Adrenal gland (tissue), 12 donors: ENCODE data around the gene TSPAN4. TPM values are rescaled to one million over a fixed set of nuclear protein-coding genes. Genes with fewer than 3 reads are reported as not detected.

ENCODE experiments used
- DNase-seq, 7 donors: peaks; one replicate each; pipeline ENCODE4 v3.0.0-alpha.2; 2019 to 2020
- H3K27ac ChIP-seq, 5 donors: fragments of 200-600 bp; sonication (generic) in 4 of 5; 1 replicate in 3 of 5; 2 replicates in 2 of 5; pipeline versions ENCODE4 v1.5.1 to v1.8.0; 2016 to 2020; ENCODE audit warnings: mild to moderate bottlenecking in 1 of 5
- H3K27me3 ChIP-seq: fragments of 200-600 bp; 2 replicates; pipeline ENCODE4 v1.8.0; 2021
- H3K36me3 ChIP-seq, 2 donors: fragments of 200-600 bp; replicated peaks in 1 of 2; 1 replicate in 1 of 2; 2 replicates in 1 of 2; pipeline versions ENCODE4 v1.5.1 to v1.8.0; 2018 to 2022
- H3K4me1 ChIP-seq, 2 donors: fragments of 200-600 bp; replicated peaks in 1 of 2; 1 replicate in 1 of 2; 2 replicates in 1 of 2; pipeline versions ENCODE4 v1.5.1 to v1.8.0; 2018 to 2021
- H3K4me3 ChIP-seq, 4 donors: fragments of 200-600 bp; sonication (generic) in 3 of 4; one replicate each; pipeline ENCODE4 v1.5.1; 2016 to 2018
- H3K9me3 ChIP-seq, 3 donors: fragments of 200-600 bp; sonication (generic) in 1 of 3; replicated peaks in 1 of 3; 1 replicate in 2 of 3; 2 replicates in 1 of 3; pipeline versions ENCODE4 v1.5.1 to v1.8.0; 2016 to 2021
- CTCF ChIP-seq, 6 experiments: fragments of 450-650 bp in 4 of 6; fragments of 200-600 bp in 2 of 6; sonication (generic) in 1 of 6; IDR thresholded peaks; 1 replicate in 5 of 6; 2 replicates in 1 of 6; pipeline versions ENCODE4 v1.5.1 to v1.8.0; 2016 to 2021; ENCODE audit warnings: antibody characterized with exemption in 6 of 6, mild to moderate bottlenecking in 2 of 6, moderate library complexity in 1 of 6
- POLR2A ChIP-seq, 2 donors: fragments of 450-650 bp; IDR thresholded peaks; one replicate each; pipeline ENCODE4 v1.6.1; 2017; ENCODE audit warnings: antibody characterized with exemption in 2 of 2, mild to moderate bottlenecking in 2 of 2, moderate library complexity in 1 of 2
- WGBS, 4 donors: extraction: QIAGEN DNeasy Blood & Tissue Kit in 2 of 4; methylation state at CpG; one replicate each; pipeline versions ENCODE4 v1.1.5 to v1.1.7; 2013 to 2017; 5-methylcytosine and 5-hydroxymethylcytosine counted together
- intact Hi-C, 2 donors: fragments of 100-400 bp; cut with DNase I; formaldehyde crosslinking; loops; one replicate each; pipeline versions ENCODE4 v1.14.1 to v1.15.0; 2022 to 2023
- polyA plus RNA-seq, 3 donors: library from polyadenylated mRNA; stranded (reverse); fragments of 200-250 nt in 2 of 3; fragments of 350-450 nt in 1 of 3; fragmentation: Illumina TruSeq in 1 of 3; extraction: RNeasy Lipid Tissue Mini Kit (QIAGEN cat#74804) in 1 of 3; gene quantifications; one replicate each; pipeline ENCODE4 v1.2.3, GENCODE V29; 2013 to 2014
- total RNA-seq, 9 donors: library from RNA; depleted of rRNA in 4 of 9; stranded (reverse); fragments of >200 nt in 4 of 9; fragments of 120-200 nt in 1 of 9; fragmentation: NEBNext Ultra II Directional in 1 of 9; extraction: Animal tissue kit (Norgen Biotek cat#: 25700) in 1 of 9; gene quantifications; one replicate each; pipeline versions ENCODE4 v1.1.0 to v1.2.4, GENCODE V29; 2013 to 2023
- donor health status: healthy with polysubstance abuse.
- donor health status: Bipolar disorder and iron deficiency.
- donor health status: DM: yes; HTN: yes; CAD: no.
- donor health status: DM: no; HTN: no; CAD: no.
- donor health status: DM: no; HTN: no; CAD: no.
- donor health status: DM: yes; HTN: yes; CAD: no.

The TSPAN4 gene
- total and polyA plus RNA-seq, 12 donors: 5.2 to 207 (median 53.5) TPM

DNA sequence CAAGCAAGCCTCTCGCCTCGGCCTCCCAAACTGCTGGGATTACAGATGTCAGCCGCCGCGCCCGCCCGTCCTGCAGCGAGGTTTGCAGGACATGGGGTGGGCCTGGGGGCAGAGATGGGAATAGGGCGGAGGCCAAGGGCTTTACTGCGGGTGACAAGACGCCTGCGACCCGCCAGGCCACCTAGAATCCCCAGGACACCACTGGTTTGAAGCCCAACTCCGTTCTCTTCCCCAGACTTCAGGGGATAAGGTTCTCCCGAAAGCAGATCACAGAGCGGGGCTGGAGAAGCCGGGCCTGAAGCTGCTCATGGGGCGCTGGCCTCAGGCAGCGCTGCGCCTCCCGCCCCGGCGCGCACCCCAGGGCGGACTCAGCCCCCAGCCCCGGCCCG lies 677 bp upstream of the TSPAN4 start:
- TF ChIP-seq CTCF (IDR thresholded peaks at IDR 0.05) (no peak), POLR2A (IDR thresholded peaks at IDR 0.05) (no peak)
- peak overlapping the region; percentile 62 to 97 (median 94) for H3K27ac ChIP-seq
- H3K4me1 ChIP-seq: peaks cover 31 to 40% of the 10 kb centered on the region in 2 donors
- peak overlapping the region; percentile 79 to 97 (median 91) for H3K4me3 ChIP-seq
- intact Hi-C loops: no loop called here
- H3K36me3 ChIP-seq: peaks cover 0 to 35% of the 10 kb centered on the region in 2 donors
- no peaks in the 10 kb centered on the region for H3K9me3 ChIP-seq
- H3K27me3 ChIP-seq: no peaks in the 10 kb centered on the region
- peak in 1 of 7 donors; percentile 59 for DNase-seq
- WGBS, 4 donors: 0 to 1% (median 0%) methylated on average over 13 to 27 of the region's 27 CpGs

DNA sequence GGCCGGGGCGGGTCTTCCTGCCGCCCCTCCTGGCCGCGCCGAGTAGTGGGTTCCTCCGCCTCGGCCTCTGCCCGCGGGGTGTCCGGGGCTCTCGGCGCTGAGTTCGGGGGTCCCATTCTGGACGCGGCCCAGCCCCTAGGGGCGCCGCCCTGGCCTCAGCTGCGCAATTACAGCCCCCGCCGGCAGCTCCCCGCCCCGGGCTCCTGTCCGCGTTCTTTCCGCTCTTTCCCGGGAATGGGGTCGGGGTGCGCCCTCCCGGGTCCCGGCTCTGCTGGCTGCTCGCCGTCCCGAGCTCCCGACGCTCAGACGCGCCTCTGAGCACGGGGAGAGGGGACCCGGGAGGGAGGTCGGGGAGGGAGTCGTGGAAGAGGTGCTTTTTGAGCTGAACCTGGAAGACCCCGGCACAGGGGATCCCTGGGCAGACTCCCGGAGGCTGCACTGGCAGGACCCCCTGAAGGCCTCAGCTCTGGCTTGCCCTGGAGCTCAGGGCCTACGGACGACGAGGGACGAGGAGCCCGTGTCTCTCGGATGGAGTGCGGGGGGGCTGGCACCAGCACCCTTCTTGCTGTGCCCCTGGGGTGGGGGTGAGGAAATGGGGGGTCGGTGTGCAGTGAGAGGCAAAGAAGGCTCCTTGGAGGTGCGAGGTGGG lies 558 bp downstream of the TSPAN4 start:
- peaks cover 31 to 41% of the 10 kb centered on the region in 2 donors for H3K4me1 ChIP-seq
- H3K4me3 ChIP-seq: peak overlapping the region; percentile 31 to 97 (median 65)
- DNase-seq: peak in 1 of 7 donors; percentile 58
- intact Hi-C loops: no loop called here
- peak overlapping the region; percentile 44 to 97 (median 94) for H3K27ac ChIP-seq
- TF ChIP-seq CTCF (IDR thresholded peaks at IDR 0.05): no peak
- no peak for TF ChIP-seq POLR2A (IDR thresholded peaks at IDR 0.05)
- H3K27me3 ChIP-seq: no peaks in the 10 kb centered on the region
- H3K9me3 ChIP-seq: no peaks in the 10 kb centered on the region
- WGBS, 4 donors: 0 to 6% (median 3%) methylated on average over 2 to 53 of the region's 53 CpGs; no CpG with 5 or more reads in 1 of the 4 donors
- H3K36me3 ChIP-seq: peaks cover 0 to 22% of the 10 kb centered on the region in 2 donors

- Histone ChIP-seq H3K4me1 (peaks cover 38 to 50% of the 10 kb centered on the region in 2 donors), H3K9me3 (no peaks in the 10 kb centered on the region), H3K4me3 (peak overlapping the region in 2 of 4 donors; percentile 79 to 97), H3K27me3 (no peaks in the 10 kb centered on the region), H3K27ac (peak overlapping the region; percentile 44 to 97 (median 94)), H3K36me3 (peaks cover 0 to 14% of the 10 kb centered on the region in 2 donors)
- WGBS, 4 donors: 12 to 38% (median 29%) methylated on average over 2 to 25 of the region's 25 CpGs
- intact Hi-C loops: no loop called here
- TF ChIP-seq CTCF (IDR thresholded peaks at IDR 0.05) (no peak), POLR2A (IDR thresholded peaks at IDR 0.05) (peak; percentile 41 to 59)
- peak; percentile 86 to 96 (median 94) for DNase-seq
These were observed 1.4 kb downstream of the TSPAN4 start for GRCh38 chr11:843818-844692.
